OCI-LY3 (cell line): ENCODE results near the gene FAM76B.

Source experiments
- H2AFZ ChIP-seq: fragments of 200-600, 300-600 bp; shearing (Covaris generic); 2 replicates; pipeline ENCODE4 v1.6.0; 2014; ENCODE audit warnings: antibody characterized with exemption, low read depth, low read length
- H3K27ac ChIP-seq: fragments of 200-600, 300-600 bp; sonication (generic); 2 replicates; pipeline ENCODE4 v1.5.1; 2014; ENCODE audit warnings: mild to moderate bottlenecking, low read length, moderate library complexity, mixed read lengths
- H3K27me3 ChIP-seq: fragments of 200-600, 300-600 bp; sonication (generic); 2 replicates; pipeline ENCODE4 v1.6.1; 2014; ENCODE audit warnings: low read depth, low read length, mixed read lengths
- H3K36me3 ChIP-seq: fragments of 200-600, 300-600 bp; sonication (generic); replicated peaks from 2 replicates; pipeline ENCODE3; 2014; ENCODE audit warnings: low read depth, low read length, mixed read lengths
- H3K4me1 ChIP-seq: fragments of 300-600, 200-600 bp; sonication (generic); 2 replicates; pipeline ENCODE4 v1.6.1; 2014; ENCODE audit warnings: low read length, mixed read lengths
- H3K4me2 ChIP-seq: fragments of 200-600, 300-600 bp; sonication (generic); 2 replicates; pipeline ENCODE4 v1.6.1; 2014; ENCODE audit warnings: low read length, mixed read lengths
- H3K4me3 ChIP-seq: fragments of 300-600, 200-600 bp; sonication (generic); 2 replicates; pipeline ENCODE4 v1.5.1; 2014; ENCODE audit warnings: antibody characterized with exemption, mild to moderate bottlenecking, low read length, moderate library complexity
- H3K79me2 ChIP-seq: fragments of 300-600, 200-600 bp; shearing (Covaris generic); 2 replicates; pipeline ENCODE4 v1.6.1; 2014; ENCODE audit warnings: mild to moderate bottlenecking, low read length, mixed read lengths
- H3K9ac ChIP-seq: fragments of 300-600, 200-600 bp; shearing (Covaris generic); 2 replicates; pipeline ENCODE4 v1.6.0; 2014; ENCODE audit warnings: mild to moderate bottlenecking, low read length, moderate library complexity
- H3K9me3 ChIP-seq: fragments of 200-600, 300-600 bp; shearing (Covaris generic); 2 replicates; pipeline ENCODE4 v1.6.1; 2014; ENCODE audit warnings: low read length, mixed read lengths; ENCODE audit not compliant: insufficient read depth
- H4K20me1 ChIP-seq: fragments of 200-600, 300-600 bp; sonication (generic); 2 replicates; pipeline ENCODE4 v1.6.1; 2016; ENCODE audit warnings: low read length, mixed read lengths; ENCODE audit not compliant: insufficient read depth
- CTCF ChIP-seq: fragments of 200-600, 300-600 bp; sonication (generic); IDR thresholded peaks from 2 replicates; pipeline ENCODE4 v1.5.1; 2014; ENCODE audit warnings: antibody characterized with exemption, low read length, low read depth
- EZH2phosphoT487 ChIP-seq: fragments of 200-600 bp; shearing (Covaris generic); IDR thresholded peaks from 2 replicates; pipeline ENCODE4 v1.6.1; 2018; ENCODE audit warnings: antibody characterized with exemption, mixed run types, low read depth

Gene FAM76B

GRCh38 chr11:95728094-95728493 lies 61.5 kb downstream of the FAM76B start:
- H3K4me2 ChIP-seq = no peak overlapping the region
- no peak overlapping the region for H3K9ac ChIP-seq
- no peak overlapping the region for H2AFZ ChIP-seq
- TF ChIP-seq EZH2phosphoT487 (no peak), CTCF (no peak)
- H3K79me2 ChIP-seq = no peaks in the 10 kb centered on the region
- no peaks in the 10 kb centered on the region for H4K20me1 ChIP-seq
- H3K27ac ChIP-seq = no peak overlapping the region
- no peak overlapping the region for H3K4me3 ChIP-seq
- no peaks in the 10 kb centered on the region for H3K36me3 ChIP-seq
- no peaks in the 10 kb centered on the region for H3K27me3 ChIP-seq
- H3K4me1 ChIP-seq = no peaks in the 10 kb centered on the region
- H3K9me3 ChIP-seq = no peaks in the 10 kb centered on the region

- no peak overlapping the region for H3K4me3 ChIP-seq
- TF ChIP-seq EZH2phosphoT487 = no peak
- TF ChIP-seq CTCF = no peak
- H3K27ac ChIP-seq = no peak overlapping the region
- H3K36me3 ChIP-seq = no peaks in the 10 kb centered on the region
- no peaks in the 10 kb centered on the region for H3K9me3 ChIP-seq
- H4K20me1 ChIP-seq = no peaks in the 10 kb centered on the region
- no peak overlapping the region for H3K9ac ChIP-seq
- no peaks in the 10 kb centered on the region for H3K27me3 ChIP-seq
- no peak overlapping the region for H2AFZ ChIP-seq
- no peaks in the 10 kb centered on the region for H3K4me1 ChIP-seq
- H3K79me2 ChIP-seq = no peaks in the 10 kb centered on the region
- no peak overlapping the region for H3K4me2 ChIP-seq
These were observed 62.0 kb downstream of the FAM76B start for GRCh38 chr11:95727620-95728019.

- H3K36me3 ChIP-seq = no peaks in the 10 kb centered on the region
- no peaks in the 10 kb centered on the region for H3K79me2 ChIP-seq
- no peaks in the 10 kb centered on the region for H3K9me3 ChIP-seq
These were observed 62.5 kb downstream of the FAM76B start for GRCh38 chr11:95727111-95727510.

GRCh38 chr11:95725196-95725595 lies 64.4 kb downstream of the FAM76B start:
- TF ChIP-seq EZH2phosphoT487 (no peak), CTCF (no peak)
- H3K27ac ChIP-seq = no peak overlapping the region
- H3K4me2 ChIP-seq = no peak overlapping the region
- H4K20me1 ChIP-seq = no peaks in the 10 kb centered on the region
- no peaks in the 10 kb centered on the region for H3K27me3 ChIP-seq
- no peaks in the 10 kb centered on the region for H3K36me3 ChIP-seq
- no peak overlapping the region for H3K4me3 ChIP-seq
- no peaks in the 10 kb centered on the region for H3K79me2 ChIP-seq
- H3K4me1 ChIP-seq = no peaks in the 10 kb centered on the region
- no peak overlapping the region for H3K9ac ChIP-seq
- no peaks in the 10 kb centered on the region for H3K9me3 ChIP-seq
- no peak overlapping the region for H2AFZ ChIP-seq

More at GRCh38 chr11:95727111-95727510, 62.5 kb downstream of the FAM76B start:
- H3K9ac ChIP-seq = no peak overlapping the region
- no peak overlapping the region for H2AFZ ChIP-seq
- no peak overlapping the region for H3K4me3 ChIP-seq
- no peak overlapping the region for H3K27ac ChIP-seq
- H3K27me3 ChIP-seq = no peaks in the 10 kb centered on the region
- H3K4me2 ChIP-seq = no peak overlapping the region
- H3K4me1 ChIP-seq = no peaks in the 10 kb centered on the region
- no peaks in the 10 kb centered on the region for H4K20me1 ChIP-seq
- no peak for TF ChIP-seq EZH2phosphoT487
- TF ChIP-seq CTCF = no peak
